D721Med (cell line): ENCODE results near the gene SLC16A14.

Experiments
- DNase-seq: peaks from one replicate; pipeline ENCODE4 v3.0.0; 2011; ENCODE audit warnings: low spot score; ENCODE audit not compliant: insufficient read length
- FAIRE-seq: peaks from 2 replicates; lab custom pipeline; 2011; peaks lifted over from hg19 to GRCh38; lab: Jason Lieb, UNC
- TF ChIP-seq, protein P1 (sequence below): IDR thresholded peaks from 2 replicates; pipeline ENCODE4 v1.5.1; 2012; ENCODE audit warnings: mild to moderate bottlenecking, control low read depth; ENCODE audit not compliant: insufficient read depth; ENCODE audit errors: missing control alignments

Gene SLC16A14

DNA sequence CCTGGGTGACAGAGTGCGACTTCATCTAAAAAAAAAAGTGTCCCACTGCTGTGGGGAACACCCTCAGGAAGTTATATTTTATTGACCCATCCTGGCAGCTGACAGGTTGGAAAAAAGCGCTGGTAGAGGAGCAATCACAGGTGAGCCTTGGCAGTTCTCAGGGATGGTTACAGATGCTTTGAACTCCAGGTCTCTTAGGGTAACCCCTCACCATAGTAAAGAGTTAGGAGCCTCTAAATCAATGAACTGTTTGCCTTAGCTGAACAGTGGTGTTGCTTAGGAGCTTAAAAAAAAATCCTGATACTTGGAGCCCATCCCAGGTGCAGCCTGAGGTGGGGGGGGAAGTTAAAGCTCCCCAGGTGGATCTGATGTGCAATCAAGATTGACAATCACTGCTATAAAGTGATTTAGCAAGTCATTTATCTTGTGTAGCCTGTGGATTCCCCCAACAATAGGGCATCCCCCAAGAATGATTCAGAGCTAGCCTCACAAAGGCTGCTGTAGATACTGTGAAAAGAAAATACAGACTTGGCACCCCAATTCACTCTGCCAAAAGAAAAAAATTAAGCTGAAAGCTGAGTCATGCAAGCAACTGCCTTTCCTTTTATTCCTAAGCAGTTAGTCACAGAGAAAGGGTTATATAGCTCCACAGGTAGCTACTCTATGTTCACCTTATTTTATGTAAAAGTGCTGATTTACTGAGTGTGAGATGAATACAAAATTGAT lies 14.8 kb downstream of the SLC16A14 start:
- no peak for FAIRE-seq

DNA sequence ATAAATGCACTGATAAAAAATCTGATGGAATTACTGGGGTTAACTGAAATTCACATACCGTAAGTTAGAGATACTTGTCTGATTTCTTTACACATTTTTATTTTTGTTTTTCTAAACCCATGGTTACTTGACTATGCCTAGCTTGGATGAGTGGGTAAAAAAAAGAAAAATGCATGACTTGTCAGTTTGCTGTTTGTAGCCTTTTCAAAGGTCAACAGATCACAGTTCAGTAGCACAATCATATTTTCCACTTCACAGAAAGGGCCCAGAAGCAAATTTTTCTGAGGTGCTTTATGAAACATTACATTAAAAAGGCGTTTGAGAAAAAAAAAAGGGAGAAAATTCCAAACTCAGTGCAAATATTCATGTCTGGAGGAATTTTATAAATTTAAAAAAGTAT lies 16.4 kb downstream of the SLC16A14 start:
- DNase-seq (no peak), FAIRE-seq (no peak)
- TF ChIP-seq, protein P1, sequence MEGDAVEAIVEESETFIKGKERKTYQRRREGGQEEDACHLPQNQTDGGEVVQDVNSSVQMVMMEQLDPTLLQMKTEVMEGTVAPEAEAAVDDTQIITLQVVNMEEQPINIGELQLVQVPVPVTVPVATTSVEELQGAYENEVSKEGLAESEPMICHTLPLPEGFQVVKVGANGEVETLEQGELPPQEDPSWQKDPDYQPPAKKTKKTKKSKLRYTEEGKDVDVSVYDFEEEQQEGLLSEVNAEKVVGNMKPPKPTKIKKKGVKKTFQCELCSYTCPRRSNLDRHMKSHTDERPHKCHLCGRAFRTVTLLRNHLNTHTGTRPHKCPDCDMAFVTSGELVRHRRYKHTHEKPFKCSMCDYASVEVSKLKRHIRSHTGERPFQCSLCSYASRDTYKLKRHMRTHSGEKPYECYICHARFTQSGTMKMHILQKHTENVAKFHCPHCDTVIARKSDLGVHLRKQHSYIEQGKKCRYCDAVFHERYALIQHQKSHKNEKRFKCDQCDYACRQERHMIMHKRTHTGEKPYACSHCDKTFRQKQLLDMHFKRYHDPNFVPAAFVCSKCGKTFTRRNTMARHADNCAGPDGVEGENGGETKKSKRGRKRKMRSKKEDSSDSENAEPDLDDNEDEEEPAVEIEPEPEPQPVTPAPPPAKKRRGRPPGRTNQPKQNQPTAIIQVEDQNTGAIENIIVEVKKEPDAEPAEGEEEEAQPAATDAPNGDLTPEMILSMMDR = no peak

More for the DNA sequence above, 14.8 kb downstream of the SLC16A14 start:
- TF ChIP-seq, protein P1 = no peak
- no peak for DNase-seq

DNA sequence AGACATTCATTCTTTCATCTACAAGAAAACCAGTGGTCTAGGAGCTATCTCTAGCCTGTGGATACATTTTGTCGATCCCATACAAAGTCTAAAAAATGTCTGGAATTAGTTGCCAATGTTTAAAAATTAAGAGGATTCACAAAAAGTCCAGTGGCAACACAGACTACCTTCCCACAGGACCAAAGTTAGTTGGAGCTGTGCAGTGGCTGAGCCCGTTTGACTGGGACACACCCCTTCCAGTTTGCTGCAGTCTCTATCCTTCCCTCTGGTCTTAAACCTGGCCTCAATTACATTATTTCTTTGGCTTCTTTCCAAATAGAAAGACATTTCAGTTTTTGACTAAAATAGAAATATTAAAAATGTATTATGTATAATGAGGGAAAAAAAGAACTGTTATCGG lies 18.6 kb downstream of the SLC16A14 start:
- no peak for FAIRE-seq

DNA sequence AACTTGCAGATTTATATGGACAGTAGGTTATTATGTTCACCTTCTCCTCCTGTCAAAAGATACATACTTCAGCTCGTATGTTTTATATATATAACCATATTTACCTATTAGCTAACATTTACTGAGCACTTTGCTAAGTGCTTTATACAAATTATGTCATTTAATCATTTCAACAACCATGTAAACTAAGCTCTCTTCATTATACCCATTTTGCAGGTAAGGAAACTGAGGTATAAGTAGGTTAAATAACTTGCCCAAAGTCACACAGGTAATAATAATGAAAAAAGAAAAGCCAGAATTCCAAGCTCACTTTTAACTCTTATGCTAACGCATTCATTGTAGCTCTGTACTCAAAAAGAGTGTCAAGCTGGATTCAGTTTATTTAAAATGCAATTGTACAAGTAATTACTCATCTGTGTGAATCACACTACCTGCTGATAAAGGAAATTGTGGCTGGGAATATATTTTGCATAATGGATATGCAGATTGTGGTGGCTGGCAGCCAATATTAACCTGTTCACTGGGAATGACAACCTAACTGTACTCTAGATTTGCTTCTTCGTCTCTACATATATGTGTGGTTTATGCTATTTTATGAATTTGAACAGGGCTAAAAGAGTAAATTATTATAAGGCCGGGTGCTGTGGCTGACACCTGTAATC lies 20.6 kb downstream of the SLC16A14 start:
- DNase-seq (no peak), FAIRE-seq (no peak)
- TF ChIP-seq, protein P1 = no peak

More for the DNA sequence above, 18.6 kb downstream of the SLC16A14 start:
- TF ChIP-seq, protein P1 = no peak
- DNase-seq = no peak

DNA sequence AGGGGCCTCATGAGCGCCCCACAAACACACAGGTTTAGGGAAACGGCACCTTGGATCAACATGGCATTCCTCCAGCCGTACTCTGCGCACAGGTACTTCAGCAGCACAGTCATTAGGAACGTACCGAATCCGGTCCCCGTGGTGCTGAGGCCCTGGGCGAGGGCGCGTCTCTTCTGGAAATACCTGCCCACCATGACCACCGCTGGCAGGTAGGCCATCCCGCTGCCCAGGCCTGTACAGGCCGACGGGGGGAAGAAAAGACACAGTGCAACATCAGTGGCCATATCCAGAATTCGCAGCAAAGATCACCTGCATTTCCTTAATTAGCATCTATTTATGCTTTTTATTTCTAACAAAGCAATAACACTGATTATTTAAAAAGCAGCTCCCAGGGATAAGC lies 22.2 kb downstream of the SLC16A14 start:
- no peak for FAIRE-seq
- no peak for DNase-seq
- TF ChIP-seq, protein P1 = no peak

DNA sequence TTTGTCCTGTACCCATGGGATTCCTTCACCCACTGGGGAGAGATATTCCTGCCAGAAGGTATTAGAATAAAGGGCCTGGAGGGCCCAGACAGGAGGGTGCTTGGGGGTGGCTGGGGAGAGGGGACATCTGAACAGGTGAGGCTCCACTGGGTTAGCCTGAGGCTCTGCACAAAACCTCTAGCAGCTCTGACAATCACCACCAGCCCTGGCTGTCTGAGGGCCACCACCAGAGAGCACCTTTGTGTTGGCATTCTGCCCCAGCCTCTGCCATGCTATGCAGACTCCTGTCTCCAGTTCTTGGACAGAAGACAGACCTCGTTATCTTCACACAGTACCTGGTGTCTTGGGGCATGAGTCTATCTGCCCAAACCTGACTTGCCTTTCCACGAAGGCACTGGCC lies 25.3 kb downstream of the SLC16A14 start:
- TF ChIP-seq, protein P1 = no peak
- FAIRE-seq = no peak

DNA sequence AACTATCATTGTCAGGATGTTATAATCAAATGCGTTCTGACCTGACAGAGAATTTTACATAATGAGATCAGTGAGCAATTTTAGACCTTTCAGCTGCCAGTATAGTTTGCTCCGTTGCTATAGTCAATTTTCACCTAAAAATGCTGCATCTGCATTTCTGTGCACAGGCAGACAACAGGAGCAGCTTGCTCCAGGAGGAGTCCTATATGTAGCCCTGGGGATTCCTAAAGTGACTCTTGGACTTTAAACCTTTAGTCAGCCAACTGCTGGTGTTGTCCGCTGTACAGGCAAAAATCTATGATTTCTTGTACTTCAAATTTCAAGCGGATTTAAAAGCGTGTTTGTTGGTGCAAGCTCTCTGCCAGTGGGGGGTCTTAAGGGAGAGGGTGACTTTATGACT lies 25.7 kb downstream of the SLC16A14 start:
- FAIRE-seq (no peak), DNase-seq (no peak)
- TF ChIP-seq, protein P1 = no peak

More for the DNA sequence above, 25.3 kb downstream of the SLC16A14 start:
- no peak for DNase-seq
